Left renal cortex interstitium (tissue), 4 donors: ENCODE results near the gene CMSS1. TPM values are rescaled to one million over a fixed set of nuclear protein-coding genes. Genes with fewer than 3 reads are reported as not detected.

Source experiments
- DNase-seq, 4 donors: peaks; one replicate each; pipeline ENCODE4 v3.0.0-alpha.2; 2013; ENCODE audit warnings: low read depth in 4 of 4, low spot score in 2 of 4, missing footprints in 1 of 4
- polyA plus RNA-seq, 4 donors: library from polyadenylated mRNA; unstranded; fragments of 120-200 nt; gene quantifications; one replicate each; pipeline ENCODE4 v1.2.1, GENCODE V29; 2013; ENCODE audit not compliant: insufficient read length in 4 of 4

CMSS1 gene
- polyA plus RNA-seq, 4 donors = 40.5 to 48.1 (median 44.9) TPM

DNA sequence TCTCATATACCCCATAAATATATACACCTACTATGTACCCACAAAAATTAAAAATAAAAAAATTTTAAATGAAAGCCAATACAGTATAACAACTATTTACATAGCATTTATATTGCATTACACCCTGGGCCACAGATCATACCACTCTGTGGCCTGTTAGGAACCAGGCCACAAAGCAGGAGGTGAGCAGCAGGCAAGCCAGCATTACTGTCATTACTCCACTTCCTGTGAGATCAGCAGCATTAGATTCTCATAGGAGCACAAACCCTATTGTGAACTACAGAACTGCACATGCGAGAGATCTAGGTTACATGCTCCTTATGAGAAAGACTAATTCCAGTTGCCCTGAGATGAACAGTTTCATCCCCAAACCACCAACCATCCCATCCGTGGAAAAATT lies 279.2 kb downstream of the CMSS1 start:
- no peak for DNase-seq

DNA sequence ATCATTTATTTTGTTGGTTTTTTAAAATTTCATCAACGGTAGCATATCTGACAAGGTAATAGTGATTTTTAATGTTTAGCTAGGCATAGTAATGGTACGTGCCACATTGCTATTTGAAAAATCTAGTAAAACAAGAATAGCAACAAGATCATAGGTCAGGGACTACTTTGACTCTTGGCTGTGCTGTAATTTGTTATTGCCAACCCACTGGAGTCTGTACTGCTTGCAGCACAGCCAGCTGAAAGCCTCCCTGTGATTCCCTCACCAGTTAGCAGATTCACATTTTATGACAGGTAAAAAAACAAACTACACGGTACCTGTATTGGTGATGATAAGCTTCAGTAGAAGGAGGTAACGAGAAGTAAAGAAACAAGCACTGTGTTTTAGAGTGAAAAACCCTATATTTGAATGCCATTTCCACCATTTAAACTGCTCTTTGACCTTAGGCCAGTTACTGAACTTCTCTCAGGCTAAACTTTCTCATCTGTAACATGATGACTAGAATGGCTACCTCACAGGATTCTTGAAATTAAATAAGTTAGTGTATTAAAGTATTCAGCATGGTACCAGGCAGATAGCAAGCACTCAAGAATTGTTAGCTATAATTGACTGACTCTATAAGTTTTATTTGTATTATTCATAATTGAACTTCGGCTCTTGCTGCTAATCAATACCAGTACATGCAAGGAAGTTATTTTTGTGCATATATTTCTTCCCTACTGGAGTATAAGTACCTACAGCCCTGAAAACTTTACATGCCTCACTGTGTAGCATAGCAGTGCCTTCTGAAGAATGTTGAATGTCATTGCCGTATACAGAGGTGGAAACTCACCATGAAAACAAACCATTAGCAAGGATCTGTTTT lies 280.5 kb downstream of the CMSS1 start:
- DNase-seq = no peak

DNA sequence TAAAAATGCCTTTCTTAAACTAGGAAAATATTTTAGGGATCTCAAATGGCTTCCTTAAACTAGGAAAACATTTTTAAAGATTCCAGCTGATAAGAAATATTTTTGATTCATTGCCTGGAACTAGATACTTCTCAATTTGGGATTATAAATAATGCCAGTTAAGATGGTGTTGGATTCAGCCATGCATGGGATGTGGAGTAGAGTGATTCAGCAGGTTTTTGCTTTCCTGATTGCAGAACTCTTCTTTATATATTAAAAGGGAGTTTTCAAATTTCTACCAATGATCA lies 281.1 kb downstream of the CMSS1 start:
- no peak for DNase-seq

DNA sequence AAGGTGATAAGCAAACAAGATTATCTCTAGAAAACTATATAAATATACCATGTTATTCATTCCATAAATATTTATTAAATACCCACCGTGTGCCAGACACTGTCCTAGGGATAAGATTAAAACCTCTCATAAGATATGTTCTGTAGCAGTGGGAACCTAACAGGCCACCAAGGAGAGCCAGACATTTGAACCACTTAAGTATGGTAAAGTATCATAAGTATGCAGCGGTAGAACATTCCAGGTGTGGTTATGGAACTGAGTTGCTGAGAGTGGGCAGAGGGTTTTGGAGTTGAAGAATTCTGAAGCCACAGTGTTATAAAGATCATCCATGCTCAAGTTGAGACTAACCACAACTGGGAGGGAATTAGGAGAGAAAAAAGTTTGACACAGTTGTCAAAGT lies 282.0 kb downstream of the CMSS1 start:
- DNase-seq = no peak

DNA sequence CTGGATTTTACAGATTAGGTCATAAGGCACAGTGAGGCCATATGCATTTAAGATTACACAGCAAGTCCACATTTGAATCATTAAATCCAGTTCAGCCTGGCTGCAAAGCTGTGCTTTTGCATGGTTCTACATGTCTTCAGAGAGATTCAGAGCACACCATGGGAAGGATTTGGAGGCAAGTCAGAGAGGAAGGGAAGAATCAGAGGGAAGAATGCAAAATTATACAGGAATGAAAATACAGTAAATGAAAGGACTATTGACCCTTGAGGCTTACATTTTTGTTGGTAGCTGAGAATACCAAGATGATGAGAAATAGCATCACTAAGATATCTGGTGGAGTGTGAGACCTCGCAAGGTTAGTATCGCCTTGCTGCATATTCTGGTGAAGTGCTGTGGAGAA lies 282.8 kb downstream of the CMSS1 start:
- DNase-seq = no peak

DNA sequence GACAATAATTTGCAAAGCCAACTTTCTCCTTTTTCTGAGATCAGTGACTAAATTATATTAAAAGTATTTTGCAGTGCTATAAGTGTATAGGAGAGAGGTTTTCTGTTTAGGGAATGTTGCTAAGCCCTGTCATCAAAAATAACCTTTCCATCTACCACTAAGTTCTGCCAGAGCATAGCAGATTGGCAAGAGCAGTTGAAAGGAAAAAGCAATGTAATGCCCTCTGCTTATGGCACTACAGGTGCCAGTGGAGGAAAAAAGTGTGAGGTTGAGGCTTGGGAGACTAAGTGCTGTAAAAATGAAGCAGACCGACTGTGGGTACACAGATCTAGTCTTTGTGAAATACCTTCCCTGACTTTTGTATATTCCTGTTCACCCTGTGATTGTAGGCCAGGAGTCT lies 285.1 kb downstream of the CMSS1 start:
- DNase-seq = no peak

DNA sequence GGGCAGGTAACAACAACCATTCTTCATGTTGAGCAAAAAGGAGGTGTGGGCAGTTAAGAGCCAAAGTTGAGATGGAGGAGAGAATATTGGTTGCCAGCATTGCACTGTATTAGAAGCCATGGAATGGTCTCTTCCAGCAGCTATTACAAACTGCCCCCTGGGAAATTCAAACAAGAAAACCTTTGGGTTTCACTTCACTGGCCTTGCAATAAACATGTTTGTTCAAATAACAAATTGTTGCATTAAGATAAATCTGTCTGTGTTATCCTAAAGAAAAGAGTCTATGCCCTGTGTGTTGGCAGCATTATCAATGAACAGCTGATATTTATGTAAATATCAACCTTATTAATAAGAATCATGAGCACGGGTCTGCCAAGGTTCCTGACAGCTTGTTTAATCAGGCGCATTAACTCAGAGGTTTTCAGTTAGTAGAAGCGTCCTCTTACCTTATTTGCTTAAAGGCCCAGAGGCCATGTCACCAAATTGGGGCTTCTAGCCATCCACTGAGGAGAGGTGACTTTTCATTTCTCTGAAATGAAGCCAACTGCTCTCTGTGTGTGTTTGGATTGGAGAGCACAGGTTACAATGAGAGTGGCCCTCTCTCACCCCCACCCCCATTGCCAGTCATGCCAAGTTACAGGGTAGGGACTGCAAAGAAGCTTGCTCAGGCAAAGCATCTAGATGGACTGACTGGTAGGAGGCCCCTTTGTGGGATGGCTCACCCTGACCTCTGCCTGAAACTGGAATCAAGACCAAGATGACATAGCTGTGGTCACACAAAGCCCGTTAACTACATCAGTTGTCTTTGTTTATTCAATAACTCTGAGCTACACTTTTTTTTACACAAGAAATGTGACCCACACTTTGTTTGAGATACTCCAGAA lies 286.1 kb downstream of the CMSS1 start:
- no peak for DNase-seq

DNA sequence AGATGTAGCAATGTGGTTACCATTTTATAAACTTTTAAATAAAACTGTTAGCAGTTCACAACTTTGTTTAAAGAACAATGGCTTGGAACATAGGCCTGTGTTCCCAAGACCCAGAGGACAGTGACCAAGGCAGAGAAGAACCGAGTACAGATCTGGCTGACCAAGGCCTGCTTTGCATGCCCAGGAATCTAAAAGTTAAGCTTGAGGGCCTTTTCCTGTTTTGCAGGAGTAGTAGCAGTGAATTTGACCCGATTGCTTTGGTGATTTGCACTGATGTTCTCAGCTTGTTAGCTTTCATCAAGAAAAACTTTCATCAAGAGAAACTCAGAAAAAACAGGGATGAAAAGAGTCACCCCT lies 286.8 kb downstream of the CMSS1 start:
- DNase-seq = no peak

DNA sequence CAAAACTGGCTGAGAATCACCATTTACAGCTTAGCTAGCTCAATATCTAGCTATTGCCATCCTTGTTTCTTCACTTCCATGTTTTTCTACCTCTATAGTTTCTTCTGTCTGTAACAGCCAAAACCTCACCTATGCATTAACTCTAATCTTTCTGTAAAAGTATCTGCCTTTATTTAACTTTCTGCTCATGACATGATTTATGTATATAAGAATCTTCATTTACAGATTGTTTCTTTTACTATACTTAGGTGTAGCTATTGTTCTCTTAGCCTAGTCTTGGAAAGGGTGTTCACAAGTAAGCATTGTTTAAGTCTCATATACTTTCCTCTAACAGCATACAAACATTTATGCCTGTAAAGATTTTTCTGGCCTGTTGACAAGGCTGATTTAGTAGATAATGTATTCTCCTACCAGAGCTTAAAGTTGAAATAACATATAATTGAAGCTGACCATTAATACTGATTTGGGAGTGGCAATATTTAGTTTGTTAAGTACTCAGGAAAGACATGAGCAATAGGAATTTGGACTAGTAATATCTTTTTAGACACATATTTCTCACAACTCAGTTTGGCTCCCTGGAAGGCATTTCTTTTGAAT lies 287.3 kb downstream of the CMSS1 start:
- DNase-seq = no peak

DNA sequence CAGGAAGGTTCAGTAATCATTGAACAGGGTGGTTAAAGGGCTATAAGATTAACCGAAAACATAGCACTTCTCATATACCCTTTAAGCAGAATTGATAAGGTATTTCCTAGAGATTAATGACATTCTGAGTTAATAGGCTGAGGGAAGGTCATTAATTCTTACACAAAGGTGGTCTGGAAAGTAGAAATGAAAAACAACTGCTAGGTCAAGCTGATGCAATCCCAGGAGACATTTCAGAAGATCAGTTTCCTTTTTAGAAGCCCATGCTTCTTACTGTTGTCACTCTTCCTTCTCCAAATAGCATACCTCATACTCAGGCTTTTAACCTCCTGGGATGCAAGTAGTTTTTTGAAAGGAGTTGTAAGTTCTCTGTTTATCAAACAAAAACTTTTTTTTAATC lies 287.8 kb downstream of the CMSS1 start:
- no peak for DNase-seq

DNA sequence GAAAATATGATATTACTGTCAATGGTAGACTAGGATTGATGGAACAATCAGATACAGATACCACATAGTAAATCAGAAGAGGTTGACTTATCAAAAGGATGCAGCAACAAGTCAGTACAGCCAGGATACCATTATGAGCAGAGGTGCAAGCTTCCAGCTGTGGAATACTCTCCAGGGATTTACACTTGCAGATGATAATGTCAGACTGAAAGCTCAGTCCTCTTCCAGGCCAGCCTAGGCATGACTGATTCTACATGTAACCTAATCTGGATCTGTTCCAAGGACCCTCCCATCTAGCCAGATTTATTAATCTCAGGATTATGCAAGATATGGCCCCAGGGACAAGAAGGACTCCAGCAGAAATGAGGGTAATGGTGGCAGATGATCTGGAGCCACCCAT lies 288.4 kb downstream of the CMSS1 start:
- no peak for DNase-seq

DNA sequence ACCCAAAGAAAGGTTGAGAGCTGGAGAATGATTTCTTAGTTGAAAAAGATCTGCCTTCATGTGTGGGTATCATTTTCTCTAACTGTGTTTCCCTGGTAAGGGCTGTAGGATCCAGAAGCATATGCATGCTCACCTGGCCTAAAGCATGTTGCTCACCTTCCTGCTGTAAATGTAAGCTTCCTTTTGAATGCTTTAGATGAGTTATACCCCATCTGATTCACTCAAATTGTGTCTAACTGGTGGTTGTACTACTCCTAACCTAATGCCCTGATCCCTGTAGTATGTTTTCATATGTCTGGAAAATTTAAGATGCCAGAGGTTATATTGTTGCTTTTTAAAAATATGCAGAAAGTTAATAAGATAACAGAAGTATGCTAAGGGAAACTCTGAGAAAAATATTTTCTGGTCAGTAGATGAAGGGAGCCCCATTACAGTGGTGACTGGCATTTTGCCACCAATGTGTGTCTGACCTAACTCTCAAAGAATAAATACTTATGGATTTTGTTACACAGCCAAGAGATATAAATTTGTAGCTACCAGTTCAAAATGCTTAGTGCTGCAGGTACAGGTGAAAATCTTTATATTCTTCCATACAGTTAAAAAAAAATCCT lies 289.0 kb downstream of the CMSS1 start:
- DNase-seq = no peak

DNA sequence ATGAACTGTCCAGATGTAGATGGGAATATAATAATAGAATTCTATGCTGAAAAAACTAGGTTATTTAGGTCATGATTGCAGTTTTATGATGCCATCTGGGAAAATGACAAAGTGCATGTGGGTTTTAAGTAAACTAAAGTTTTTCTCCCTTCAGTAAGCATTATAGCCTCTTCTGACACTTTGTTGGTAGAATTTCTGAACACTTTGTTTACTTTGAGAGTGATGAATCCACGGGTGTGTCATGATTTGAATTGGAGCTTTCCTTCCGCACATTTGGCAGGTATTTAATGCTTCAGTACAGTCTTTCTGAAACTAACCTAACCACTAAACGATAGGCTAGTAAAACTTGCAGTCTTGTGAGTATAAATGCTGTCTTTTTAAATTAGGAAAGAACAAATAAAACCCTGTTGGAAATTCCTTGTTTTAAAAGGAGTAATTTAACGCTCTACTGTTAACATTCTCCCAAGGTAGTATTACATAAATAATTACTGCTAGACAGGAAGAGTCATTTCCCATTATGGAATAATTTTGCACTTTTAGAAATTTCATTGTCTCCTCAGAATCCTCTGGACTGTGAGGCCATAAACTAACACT lies 289.7 kb downstream of the CMSS1 start:
- no peak for DNase-seq

DNA sequence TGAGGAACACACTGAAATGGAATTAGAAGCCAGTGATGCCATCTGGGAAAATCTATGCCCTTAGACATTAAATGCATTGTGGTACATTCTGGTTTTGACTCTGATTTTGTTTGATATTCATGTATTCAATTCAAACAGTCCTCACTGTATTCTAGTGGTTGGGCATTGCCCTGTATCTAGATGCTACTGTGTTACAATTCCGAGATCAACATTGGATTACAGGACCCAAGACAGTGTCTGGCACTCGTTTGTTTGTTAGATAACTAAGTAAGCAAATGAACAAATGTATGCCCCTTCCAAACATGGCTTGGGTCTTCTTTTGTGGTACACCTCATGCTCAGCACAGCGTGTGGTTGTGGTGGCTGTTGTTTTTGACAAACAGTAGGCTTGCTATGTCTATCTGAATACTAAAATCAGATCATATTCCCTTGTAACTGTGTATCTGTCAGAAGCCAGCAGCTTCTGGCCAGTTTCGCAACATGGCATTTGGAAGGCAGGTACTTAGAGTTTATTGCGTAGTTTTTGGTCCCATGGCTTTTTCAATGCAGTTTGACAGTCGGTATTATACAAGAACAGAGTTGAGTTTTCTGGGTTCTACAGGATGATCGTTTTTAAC lies 290.9 kb downstream of the CMSS1 start:
- DNase-seq = no peak

DNA sequence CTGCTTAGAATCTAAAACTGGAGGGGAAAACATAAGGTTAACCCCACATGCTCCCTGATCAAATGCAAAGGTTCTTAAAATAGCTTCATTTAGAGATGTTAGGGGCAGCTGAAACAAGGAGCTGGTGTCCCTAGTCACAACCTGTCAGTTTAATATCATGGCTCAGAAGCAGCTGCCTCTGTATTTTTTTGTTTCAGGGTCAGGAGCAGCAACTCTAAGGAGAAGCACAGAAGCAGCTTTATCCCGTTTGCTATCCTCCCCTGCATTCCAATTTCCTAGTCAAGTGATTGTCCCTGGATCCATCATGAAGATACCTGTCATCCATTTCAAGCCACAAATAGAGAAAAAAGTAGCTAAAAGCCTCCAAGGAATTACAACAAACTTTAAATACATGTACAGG lies 292.5 kb downstream of the CMSS1 start:
- DNase-seq = no peak

DNA sequence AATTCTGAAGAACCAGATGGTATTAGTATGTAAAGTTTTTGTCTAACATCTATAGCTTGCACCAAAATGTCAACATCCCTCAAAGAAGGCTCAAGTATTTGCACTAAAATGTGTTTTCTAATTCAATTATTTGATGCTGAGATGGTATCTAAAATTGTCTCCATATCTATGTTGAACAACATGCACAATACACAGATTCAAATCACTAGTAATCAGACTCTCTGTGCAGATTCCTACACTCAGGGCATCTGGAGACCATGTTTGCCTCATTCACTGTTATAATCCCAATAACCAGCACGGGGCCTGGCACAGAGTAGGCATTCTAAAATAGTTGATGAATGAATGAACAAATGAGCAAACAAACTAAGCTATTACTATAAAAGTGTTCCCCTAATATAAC lies 294.1 kb downstream of the CMSS1 start:
- no peak for DNase-seq

DNA sequence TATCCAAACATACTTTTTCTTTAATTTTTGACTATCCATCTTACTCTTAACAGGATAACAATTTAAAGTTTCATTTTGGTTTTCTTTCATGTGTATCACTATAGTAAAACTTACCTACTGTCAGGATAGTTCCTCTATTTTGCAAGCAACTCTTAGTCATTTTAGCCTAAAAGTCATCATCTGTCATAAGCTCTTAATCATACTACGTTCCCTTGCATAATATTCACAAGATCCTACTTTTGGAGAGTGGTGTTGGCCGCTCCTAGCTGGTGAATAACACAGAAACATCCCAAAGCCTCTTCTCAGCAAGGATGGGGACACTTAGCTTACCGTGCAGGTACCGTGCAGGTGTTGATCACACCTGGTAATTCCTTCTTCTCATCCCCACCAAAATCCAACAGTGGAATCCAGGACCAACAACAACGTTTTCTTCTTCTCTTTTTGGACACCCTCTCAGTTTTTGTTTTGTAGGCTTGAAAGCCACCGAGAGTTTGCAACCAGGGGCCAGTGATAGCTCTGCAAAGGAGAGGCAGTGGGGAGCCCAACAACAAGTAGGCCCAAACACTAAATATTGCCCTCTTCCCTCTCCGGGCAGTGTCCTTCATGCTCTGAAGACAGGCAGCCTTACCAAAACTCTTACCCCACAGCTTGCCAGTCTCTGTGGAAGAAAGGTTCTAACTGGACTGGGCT lies 296.2 kb downstream of the CMSS1 start:
- no peak for DNase-seq

DNA sequence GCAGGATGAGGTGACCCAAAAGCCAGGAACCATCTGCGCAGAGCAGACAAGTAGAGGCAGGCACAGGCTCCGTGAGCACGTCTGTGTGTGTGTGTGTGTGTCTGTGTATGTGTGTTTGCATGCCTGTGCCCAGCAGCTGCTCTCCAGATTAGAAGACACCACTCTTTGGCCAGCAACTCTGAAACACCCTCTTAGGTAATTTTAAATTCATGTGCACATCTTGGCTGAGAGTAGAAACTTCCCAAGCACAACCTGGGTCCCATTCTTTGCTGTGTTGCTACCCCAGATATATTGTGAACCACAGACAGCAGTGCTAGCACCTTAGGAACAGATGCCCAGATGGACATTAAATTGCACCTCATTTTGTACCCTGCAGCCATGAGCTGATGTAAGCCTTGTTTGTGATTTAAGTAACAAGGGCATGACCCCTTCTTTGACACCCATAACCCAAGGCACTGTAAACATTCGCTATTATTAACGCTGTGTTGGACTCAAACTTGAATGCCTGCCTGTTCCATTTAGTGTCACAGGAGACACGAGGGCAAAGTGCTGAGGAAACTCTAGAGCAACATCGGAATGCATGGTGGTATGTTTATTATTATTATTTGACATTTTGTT lies 296.9 kb downstream of the CMSS1 start, which contains the start of gene FILIP1L:
FILIP1L (minus strand) TSS at position 89 of the 618 bp plus-strand sequence.
- DNase-seq = no peak

DNA sequence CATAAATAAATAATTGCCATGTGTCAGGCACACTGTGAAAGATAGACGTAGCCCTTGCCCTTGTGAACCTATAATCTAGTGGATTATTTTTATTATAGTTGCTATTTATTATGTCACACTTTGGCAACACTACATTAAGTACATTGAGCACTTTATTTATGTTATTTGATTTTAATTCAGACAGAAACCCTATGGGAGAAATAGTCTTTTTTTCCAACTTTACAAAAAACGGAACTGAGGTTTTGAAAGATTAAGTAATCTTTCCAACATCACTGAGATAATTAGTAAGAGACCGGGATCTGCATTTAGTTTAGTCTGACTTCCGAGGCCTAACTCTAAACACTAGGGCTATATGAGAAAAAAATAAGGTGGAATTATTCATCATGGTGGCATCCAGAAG lies 299.4 kb downstream of the CMSS1 start:
- no peak for DNase-seq
